HG03159 (cell line): ENCODE results near the gene XRCC4.
A peak's percentile ranks its signal among the peaks of the same experiment; 100 is the strongest.
"Not testable (repeated sequence)": the region's sequence is repeated elsewhere in the genome, so short reads cannot be mapped to it uniquely, and the experiment has no call there.

Experiments used
- ATAC-seq: cut with Tn5 transposase; IDR thresholded peaks from one replicate; pipeline ENCODE4 v1.9.1; 2021; ENCODE audit warnings: mild to moderate bottlenecking, moderate library complexity; ENCODE audit not compliant: unreplicated experiment

Gene XRCC4

DNA sequence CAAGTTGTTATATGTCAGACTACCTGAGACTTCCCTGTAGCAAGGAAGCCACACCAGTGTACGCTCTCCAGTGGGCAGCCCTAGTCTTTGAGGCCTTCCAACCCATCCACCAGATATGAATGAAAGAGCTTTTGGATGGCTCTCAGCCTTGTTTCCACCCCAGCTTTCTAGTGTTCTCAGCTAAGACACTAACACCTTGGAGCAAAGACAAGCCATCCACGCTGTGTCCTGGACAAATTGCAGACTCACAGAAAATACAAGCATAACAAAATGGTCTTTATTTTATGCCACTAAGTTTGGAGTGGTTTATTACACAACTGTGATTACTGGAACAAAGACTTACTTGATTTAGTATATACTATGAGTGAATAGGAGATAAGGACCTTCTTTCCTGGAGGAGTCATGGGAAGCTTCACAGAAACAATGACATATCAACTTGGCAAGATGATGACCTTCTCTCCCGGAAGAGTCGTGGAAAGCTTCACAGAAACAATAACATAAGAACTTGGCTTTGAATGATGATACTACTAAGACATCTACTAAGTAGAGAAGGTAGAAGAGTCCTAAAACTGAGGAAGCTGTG, 260.2 kb downstream of the XRCC4 start:
- ATAC-seq: no peak

DNA sequence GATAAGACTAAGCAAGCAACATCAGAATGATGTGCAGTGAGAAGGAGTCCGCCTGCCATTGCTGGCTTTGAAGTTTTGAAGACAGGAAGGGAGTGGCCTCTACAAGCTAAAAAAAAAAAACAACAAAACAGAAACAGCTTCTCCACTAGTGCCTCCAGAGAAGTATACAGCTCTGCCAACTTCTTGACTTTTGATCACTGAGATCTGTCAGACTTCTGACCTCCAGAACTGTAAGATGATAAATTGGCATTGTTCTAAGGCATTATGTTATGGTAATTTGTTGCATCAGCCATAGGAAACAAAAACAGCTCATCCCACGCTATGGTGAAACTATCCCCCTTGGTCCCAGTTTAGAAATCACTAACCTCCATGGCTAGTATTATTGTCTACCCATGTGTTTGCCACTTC, 263.2 kb downstream of the XRCC4 start:
- no peak for ATAC-seq

DNA sequence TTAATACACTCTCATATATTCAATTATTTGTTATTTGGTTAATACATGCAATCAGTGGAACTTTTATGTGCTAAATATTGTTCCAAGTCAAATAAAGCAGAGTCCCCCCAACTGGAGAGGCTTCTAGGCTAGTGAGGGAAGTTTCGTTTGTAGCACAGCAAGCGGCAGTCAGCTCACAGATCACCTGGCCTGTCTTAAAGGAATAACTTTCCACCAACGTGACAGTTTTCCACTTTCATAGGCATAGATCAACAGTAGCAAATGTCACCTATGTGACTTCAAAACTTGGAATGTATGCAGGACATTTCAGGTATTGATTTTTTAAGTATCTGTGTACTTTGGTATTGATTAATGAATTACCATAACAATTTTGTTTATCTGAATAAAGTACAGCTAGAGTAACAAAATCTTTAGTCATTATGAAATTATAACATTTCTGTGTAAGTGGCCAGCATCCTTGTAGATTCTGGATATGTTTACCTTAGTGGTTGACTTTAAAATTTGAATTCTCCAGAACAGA, 264.5 kb downstream of the XRCC4 start:
- ATAC-seq: no peak

DNA sequence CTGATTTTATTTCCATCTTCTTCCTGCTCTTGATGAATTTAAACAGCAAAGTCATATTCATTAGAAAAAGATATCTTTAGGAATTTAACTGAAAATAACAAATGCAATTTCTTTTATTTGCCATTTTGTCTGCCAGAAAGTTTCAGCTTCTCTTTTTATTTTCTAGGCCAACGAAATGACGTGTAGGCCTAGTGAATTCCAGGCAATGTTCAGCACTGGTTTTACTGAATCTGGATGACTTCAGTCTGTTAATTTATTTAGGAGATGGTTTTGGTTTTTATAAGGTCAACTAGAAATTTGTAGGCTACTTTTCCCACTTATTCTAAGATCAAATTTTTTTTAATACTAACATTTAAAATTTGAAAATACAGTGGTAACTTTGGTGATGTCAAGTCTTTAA, 265.1 kb downstream of the XRCC4 start:
- no peak for ATAC-seq

DNA sequence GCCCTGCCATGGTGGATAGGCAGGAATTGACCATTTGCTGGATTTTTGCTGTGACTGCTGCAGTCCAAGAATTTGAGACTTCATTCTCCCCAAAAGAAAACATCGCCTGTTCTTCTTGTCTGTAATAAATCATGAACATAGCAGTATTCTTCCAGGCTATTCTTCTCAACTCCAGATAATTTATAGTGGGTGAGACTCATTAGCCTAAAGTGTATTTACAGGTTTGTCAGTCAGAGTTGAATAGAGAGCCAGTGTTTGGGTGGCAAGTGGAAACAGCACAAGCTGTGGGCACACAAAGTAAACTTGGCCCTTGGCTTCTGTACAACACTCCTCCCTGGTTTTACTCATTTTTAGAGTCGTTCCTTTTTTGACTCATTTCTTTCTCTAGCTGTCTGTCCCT, 266.0 kb downstream of the XRCC4 start:
- no peak for ATAC-seq

DNA sequence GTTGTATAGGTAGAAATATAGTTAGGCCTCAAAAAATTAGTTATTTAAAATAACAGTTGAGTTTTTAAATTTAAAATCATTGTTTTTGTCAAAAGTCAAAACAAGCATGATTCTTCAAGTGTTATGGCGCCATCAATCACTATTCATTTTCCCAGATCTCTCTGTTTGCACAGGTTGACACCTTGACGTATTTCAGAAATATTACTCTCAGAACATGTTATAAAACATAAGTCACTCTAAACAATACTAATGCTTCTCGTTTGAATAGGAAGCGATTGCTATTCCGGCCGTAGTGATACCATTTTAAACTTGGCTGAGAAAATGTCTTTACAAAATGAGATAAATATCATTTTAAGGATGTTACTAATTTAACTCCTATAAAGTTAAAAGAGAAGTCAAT, 268.1 kb downstream of the XRCC4 start:
- no peak for ATAC-seq

DNA sequence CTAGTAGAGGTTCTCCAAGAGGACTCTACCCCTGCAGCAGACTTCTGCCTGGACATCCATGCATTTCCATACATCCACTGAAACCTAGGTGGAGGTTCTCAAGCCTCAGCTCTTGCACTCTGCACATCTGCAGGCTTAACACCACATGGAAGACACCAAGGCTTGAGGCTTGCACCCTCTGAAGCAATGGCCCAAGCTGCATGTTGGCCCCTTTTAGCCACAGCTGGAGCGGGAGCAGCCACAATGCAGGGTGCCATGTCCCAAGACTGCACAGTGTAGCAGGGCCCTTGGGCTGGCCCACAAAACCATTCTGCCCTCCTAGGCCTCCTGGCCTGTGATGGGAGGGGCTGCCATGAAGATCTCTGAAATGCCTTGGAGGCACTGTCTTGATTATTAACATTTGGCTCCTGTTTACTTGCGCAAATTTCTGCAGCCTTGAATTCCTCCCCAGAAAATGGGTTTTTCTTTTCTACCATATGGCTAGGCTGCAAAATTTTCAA, 271.0 kb downstream of the XRCC4 start:
- no peak for ATAC-seq

DNA sequence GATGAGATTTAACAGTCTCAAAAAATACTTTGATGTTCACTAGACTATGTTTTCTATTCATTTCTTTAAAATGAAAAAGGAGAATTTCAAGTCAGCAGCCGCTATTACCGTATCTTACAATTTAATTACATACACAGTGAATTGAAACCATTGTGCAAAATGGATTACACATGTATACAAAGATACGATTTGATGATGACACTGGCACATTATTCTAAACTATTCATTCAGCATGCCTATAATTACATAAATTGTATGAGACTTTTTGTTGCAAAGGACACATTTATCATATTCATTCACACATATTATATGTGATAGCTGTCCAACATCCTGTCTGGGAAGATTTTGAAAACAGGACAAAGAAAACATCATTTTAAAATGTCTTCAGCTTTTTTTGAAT, 275.9 kb downstream of the XRCC4 start:
- ATAC-seq: no peak

DNA sequence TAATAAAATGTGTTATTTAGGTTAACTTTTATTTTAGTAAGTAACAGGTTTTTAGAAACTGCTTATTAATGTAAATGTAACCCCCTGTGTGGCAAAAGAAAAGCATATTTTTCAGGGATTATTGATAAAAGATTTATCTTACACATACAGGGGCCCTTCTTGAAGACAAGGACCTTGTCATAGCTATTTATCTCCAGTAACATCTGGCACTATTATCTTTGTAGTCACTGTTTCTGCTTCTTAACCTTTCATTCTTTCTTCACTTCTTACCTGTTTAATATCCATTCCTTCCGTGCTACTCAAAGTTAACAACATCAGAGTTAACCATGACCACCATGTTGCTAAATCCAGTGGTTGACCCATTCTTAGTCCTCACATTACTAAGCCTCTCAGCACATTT, 276.4 kb downstream of the XRCC4 start:
- no peak for ATAC-seq

DNA sequence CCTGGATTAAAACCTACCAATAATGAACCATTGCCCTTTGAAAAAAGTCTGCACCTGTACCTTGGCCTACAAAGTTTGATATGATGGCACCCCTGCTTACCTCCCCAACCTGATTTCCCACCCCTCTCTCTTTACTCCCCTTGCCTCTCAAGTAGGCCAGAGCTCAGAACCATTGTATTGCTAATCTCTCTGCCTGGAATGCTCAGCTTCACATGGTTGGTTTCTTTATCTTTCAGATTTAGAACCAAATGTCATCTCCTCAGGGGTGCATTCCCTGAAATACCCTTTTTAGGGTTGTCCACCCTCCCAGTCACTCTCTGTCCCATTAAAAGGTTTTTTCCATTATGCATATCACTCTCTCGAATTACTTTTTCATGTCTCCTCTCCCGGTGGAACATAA, 277.6 kb downstream of the XRCC4 start:
- no peak for ATAC-seq

DNA sequence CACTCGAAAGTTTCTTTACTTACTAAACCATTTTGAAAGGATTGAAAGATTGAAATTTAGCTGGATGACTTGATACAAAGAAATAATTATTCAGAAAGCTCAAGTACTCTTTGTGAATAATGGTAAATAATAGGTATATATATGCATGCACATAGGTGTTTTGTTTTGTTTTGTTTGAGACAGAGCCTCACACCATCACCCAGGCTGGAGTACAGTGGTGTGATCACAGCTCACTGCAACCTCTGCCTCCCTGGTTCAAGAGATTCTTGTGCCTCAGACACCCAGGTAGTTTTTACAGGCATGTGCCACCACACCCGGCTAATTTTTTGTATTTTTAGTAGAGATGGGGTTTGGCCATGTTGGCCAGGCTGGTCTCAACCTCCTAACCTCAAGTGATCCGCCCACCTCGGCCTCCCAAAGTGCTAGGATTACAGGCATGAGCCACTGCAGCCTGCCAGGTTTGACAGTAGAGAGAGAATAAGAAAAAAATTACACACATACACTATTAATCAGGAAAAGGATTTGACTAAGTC, 278.2 kb downstream of the XRCC4 start:
- not testable (repeated sequence) for ATAC-seq

DNA sequence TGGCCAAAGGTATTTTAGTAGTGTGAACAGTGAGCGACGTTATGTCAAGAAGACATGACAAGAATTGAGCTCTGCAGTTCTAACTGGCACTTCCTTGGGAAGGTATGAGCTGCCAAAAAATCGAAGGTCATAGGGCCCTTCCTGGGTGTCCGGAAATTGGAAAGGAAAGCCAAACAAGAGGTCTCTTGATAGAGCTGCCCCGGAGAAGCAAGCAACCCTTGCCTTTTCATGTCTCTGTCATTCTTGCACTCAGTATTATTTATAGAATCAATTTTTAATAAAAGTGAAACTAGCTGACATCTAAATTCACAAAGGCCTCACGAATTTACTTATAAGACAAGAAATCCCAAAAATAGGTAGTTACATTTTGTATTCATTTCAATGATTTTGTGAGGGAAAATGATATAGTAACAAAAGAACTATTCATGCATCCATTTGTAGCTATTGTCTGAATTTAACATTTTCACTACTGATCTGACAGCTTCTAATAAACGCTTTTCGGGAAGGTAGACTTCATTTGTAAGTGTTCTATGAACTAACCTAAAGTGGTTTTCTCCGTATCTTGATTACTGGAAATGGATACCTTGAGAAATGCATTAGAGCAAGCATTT, 280.4 kb downstream of the XRCC4 start:
- ATAC-seq: no peak

DNA sequence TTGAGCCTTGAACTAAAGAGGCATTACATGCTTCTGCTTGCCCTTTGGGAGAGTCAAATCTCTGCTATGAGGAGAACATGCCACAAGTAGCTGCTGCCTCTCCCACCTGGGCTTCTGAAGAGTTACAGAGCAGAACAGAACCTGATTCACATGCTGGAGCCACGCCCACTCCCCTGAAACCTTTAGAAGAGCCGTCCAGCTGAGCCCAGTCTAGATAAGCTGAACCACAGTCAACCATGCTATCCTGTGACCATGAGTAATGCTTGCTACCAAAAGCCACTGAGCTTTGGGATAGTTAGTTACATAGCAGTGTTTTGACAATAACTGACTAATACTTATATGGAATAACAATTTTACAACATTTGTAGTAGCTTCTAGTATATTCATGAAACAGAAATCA, 283.2 kb downstream of the XRCC4 start:
- no peak for ATAC-seq

DNA sequence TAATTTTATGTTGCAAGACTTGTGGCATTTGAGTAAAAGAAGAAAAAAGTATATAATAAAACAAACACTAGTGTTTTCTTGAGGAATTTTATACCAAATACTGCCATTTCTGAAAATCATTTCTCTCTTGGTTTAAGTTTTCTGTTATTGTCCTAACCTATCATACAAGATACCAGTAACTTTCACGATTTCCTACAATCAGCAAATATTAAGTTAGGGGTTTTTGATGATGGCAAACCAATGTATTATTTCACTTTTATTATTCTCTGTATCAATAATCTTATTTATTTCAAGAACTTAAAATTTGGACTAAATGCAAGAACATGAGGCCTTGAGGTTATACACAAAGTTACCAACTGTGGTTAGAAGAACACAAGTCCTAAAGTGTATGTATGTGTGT, 285.2 kb downstream of the XRCC4 start:
- ATAC-seq: no peak

DNA sequence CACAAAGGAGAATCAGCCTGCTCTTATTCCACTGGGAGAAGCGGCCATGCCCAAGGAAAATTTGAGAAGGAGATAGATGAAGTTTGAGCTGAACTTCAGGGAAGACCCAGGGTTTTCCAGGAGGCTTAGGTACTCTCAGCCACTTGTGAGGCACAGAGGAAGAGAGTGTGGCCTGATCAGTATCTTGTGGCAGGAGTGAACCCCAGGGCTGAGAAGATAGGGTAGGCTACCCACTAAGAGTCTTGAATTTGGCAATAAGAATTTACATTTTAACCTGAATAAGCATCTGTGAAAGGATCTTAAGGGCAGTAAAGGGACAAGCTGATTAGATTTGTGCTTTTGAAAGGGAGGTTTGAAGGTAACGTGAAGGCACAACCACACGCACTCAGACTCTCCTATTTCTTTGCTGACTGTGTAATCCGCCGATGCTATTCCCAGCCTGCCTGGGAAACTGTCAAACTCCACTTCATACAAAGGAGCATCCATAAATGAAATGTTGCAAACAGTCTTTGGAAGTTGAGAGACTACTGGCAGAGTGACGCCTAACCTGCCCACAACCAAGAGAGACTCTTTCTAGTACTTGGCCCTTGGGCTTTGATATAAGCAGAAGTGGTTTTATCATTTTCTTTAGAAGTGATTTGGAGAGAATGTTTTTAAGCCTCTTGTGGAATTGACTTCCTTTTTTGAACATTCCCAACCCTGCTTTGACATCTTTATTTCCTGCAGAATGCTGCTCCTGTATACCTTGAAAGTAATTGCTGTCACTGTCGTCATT, 286.0 kb downstream of the XRCC4 start:
- no peak for ATAC-seq

DNA sequence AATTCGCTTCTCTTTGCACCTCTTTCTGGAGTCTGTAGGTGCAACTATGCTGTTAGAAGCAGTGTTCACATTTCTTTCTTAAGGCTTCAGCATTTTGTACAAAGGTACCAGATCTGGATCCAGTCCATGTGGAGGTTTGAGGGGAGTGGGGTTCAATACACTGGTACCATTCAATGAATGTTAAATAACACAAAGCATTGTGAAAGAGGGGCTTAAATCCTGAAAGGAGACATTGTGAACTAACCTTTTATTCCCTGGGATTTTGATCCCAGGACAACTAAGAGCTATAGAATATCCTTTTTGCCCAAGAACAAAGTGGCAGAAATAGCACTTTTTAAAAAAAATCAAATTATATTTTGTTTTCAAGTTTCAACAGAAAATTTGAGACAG, 286.5 kb downstream of the XRCC4 start:
- no peak for ATAC-seq

DNA sequence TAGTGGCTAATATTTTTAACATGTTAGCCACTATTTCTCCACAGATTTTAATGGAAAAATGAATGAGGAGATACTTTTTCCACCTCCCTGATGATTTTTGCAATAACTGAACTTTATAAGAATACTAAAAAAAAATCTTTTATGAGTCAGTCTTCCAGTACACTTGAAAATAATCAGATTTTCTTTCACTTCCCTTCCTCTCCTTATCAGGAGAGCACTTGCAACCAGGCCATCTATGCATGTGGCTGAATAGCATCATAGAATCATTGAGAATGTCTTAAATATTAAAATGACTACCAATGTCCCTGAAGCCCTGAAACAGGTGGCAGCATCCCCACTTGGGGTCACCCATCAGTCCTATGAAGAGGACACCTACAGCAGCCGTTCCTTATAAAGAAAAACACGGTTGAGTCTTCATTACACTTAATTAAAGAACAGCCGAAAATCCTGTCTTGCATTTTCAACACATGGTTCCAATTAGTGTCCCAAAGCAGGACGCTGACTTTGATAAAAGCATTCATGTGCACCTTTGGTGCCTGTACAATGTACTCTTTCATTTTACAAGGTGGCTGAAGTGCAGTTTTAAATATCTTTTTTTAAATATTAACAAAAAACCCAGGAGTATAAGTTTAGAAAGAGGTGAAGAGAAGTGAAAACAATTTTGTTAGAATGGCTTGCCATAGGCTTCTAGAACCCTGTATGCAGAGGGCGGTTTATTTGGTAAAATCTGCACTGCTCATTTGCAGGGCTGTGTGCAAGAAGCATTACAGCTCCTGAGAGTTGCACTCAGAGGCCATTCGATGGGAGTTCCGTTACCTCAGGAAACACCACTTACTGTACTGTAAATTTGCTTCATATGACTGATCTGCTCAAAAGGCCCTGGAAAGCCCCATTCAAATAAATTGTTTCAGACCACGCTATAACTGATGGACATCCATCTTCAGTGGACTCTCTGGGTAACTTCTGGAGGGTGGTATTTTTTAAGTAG, 287.3 kb downstream of the XRCC4 start:
- peak; percentile 55 for ATAC-seq

DNA sequence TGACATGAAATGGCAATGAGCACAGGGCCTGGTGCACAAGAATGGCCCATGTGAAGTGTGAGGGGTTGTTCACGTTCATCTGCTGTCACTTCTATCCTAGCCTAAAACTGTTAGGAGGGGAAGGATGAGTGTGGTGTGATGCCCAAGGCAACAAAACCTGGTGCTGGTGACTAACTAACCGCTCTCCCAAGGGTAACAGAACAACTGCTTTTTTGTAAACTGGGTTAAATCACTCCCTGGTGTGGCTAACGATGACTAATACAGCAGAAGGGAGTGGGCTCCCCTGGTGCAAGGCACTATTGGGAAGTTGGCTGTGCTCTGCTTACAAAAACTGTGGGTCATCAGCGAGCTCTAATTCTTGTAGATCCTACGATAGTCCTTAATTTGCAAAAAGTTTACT, 291.0 kb downstream of the XRCC4 start:
- peak; percentile 39 for ATAC-seq

DNA sequence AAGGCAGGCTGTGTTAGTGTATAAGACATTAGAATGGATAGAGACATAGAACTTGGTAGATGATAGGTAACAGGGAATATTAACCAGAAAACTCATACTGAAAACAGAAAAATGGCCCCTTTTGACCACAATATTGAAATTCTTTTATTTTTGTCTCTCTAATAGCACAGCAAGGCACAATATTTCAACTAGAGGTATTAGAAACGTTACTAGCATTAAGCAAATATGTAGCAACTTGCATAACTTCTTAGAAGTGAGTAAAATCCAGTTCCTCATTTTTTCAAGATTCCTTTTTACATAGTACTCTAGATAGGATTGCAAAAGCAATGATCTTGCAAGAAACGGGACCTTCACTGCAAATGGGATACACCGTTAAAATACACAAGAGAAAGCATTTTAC, 291.5 kb downstream of the XRCC4 start:
- ATAC-seq: peak; percentile 36

DNA sequence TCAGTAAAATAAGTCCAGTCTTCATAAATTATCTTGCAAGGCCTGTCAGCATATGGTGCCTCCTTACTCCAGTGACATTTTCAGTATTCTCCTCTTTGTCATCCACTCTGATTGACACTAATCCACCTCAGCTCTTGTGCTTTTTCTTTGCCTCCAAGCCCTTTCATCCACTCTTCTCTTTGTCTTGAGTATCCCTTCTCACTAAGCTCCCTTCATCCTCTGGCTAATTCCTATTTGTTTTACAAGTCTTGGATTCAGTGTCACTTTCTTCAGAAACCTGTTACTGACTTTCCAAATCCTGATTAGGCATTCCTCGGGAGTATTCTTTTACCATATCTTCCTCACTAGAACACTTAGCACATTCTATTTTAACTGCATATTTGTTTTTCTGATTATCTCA, 293.6 kb downstream of the XRCC4 start:
- no peak for ATAC-seq

DNA sequence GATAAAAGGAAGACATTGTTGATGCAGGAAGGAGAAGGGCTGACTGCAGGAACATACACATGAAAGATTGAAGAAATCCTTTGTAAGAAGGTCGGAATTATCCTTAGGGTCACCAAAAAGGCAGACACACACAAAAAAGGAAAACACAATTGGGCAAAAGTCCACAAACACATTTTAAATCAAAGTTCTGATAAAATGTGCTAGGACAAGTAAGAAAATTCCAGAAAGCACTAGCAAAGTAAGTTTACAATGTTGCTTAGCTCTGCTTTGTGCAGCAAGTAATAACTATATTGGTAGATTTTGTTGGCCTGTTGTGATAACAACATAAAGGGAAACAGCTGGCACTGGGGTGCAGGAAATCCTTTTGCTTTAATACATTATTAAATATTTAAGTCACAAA, 294.4 kb downstream of the XRCC4 start:
- ATAC-seq: no peak
